DMS53 treated with DMSO at 0.1 percent for 48 hours (cell line): ENCODE data around the gene DNAJC10.
"Not testable (repeated sequence)": the region's sequence is repeated elsewhere in the genome, so short reads cannot be mapped to it uniquely, and the experiment has no call there.

Source experiments
- DNase-seq: peaks from one replicate; lab custom pipeline; 2025; ENCODE audit not compliant: unreplicated experiment; lab: John Stamatoyannopoulos, UW

Gene DNAJC10

GRCh38 chr2:182782686-182783085 is 66.6 kb downstream of the DNAJC10 start:
- not testable (repeated sequence) for DNase-seq

GRCh38 chr2:182784058-182784706 is 68.1 kb downstream of the DNAJC10 start:
- no peak for DNase-seq

- peak; percentile 60 for DNase-seq
Measured at GRCh38 chr2:182784777-182785176, 68.7 kb downstream of the DNAJC10 start.

DNA sequence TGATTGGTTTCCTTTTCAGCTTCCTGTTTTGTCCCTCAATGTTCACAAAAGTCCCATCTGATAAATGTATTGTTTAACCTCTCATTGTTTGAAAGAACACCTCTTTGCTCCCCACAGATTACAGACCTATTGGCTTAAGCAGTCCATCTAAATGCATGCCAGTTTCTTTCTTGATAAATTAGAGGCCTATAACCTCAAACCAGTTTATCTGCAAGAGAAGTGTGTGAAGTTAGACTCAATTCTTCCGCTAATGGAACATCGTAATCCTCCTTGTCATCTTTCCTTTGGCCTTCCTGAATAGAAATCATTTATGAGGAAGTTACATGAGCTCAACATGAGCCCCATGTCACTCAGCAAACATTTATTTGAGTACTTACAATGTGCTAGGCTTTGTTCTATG is 76.4 kb downstream of the DNAJC10 start:
- DNase-seq, result no peak

- DNase-seq, result no peak
Measured at GRCh38 chr2:182798736-182799135, 82.7 kb downstream of the DNAJC10 start.

GRCh38 chr2:182804128-182804527 is 88.1 kb downstream of the DNAJC10 start:
- DNase-seq, result no peak

DNA sequence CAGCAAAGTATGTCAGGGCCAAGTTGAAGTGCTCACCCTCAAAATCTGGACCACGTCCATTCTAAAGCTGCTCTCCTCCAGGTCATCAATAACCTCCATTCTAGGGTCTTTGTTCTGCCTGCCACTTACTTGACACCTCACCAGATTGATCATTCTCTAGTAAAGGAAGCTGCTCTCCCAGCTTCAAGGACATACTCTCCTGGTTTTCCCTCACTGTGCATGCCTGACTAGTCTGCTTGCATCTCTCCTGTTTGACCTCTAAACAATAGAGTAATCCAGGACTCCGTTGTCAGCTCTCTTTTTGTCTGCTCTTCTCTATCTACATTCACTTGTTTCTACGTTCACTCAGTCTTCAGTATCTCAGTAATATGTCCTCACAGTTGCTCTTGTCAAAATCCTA is 91.3 kb downstream of the DNAJC10 start:
- no peak for DNase-seq

DNA sequence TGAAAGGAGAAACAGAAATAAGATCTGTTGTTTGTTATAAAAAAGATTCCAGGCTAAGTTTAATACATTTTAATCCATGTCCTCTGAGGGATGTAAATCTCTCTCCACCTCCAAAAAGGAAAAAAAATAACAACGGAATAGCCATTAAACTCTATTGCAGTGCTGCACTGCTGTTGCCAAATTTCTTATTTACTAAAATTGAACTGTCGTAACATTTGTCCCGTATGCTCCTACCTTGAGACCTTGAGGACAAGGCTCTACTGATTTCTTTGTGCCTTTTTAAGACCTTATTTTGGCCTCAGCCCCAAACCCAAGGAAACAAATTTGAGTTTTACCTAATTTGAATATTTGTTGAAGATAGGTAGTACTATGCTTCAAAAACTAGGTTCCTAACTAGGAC is 94.0 kb downstream of the DNAJC10 start:
- DNase-seq, result no peak

DNA sequence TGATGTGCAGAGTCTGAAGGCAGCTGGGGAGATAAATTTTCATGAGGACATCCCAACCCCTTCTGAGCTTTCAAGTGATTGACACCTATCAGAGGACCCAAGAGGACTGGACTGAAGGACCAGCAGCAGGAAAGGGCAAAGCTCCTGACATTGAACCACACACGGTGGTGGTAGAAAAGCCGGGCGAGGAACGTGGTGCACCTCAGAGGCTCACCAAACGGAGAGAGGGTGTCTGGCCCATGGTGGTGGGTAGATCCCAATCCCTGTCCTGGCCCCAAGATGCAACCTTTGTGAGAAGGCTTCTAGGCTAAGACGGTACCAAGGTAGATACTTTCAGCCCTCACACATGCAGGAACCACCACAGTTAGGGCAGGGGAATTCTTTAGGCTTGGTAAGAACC is 98.3 kb downstream of the DNAJC10 start:
- DNase-seq, result no peak

DNA sequence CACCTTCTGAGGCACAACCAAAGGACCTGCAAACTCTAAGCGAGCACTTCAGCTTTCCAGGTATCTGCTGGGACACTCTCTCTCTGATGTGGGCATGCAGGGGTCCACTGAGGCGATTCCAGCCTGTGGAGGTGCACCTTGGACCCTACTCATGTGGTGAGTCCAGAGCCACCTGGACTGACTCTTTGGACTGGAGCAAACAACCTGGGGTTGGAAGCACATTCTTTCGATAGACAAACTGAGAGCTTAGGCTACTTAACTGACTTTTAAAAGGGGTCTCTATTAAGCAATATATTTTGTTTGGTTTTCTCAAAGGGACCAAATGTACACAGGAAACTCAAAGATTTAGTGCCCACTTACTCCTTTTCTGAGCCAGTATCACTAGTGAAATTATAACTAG is 98.7 kb downstream of the DNAJC10 start:
- no peak for DNase-seq

DNA sequence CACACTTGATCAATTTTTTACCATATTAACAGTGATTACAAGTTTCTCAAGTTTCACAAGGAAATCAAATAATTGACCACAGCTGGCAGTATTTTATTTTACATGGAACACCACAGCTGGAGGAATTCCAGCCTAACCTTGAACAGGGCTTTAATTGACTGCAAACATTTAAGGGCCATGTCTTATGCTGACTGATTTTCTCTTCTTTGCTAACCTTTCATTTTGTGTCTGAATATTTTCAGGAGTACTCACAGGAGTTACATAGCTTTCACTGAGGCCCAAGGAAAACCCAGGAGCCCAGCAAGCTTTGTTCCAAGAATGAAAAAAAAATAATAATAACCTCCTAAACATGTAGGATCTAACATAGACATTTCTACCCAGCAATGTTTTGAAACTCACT is 100.8 kb downstream of the DNAJC10 start:
- DNase-seq, result no peak

DNA sequence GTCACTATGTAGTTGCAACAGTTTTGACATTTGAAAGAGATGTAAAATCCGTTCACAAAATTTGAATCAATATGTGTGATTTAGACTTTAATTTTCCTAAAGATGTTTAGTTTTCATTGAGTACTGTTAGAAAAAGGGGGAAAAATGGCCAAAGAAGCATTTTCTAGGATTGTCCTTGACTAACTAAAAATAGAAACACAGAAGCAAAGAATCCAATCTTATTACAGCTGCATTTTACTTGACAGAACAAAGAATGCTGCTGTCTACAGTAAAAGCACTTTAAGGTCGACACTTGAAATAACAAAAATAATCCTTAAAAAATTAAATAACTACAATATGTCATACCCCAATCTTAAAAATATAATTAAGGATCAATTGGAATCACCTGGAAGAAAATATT is 101.5 kb downstream of the DNAJC10 start:
- no peak for DNase-seq

GRCh38 chr2:182818501-182818900 is 102.4 kb downstream of the DNAJC10 start:
- no peak for DNase-seq

DNA sequence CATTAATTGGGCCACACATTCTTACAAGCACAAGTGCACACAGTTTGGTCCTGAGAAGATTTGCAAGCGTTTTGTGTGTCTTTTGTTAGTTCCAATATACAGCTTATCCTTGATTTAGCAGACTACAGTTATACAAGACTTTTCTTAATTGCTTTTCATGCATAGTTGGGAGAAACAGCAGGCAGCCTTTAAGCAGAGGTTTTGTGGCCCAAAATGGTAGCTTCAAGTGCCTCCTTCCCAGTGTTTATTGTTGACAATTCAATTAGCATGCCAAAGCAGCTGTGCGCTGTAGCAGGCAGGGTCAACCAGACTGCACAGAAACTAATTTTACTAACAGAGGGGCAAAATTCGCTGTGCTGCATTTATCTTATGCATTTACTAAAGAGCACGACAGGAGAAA is 102.9 kb downstream of the DNAJC10 start:
- DNase-seq, result peak; percentile 48

DNA sequence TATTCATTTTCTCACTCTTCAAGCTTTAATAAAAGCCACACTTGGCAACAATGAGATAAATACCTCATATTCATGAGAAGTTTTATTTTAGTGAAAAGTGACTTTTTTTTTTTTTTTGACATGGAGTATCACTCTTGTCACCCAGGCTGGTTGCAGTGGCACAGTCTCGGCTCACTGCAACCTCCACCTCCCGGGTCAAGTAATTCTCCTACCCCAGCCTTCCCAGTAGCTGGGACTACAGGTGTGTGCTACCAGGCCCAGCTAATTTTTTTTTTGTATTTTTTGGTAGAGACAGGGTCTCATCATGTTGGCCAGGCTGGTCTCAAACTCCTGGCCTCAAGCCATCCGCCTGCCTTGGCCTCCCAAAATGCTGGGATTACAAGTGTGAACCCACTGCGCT is 103.4 kb downstream of the DNAJC10 start:
- no peak for DNase-seq

DNA sequence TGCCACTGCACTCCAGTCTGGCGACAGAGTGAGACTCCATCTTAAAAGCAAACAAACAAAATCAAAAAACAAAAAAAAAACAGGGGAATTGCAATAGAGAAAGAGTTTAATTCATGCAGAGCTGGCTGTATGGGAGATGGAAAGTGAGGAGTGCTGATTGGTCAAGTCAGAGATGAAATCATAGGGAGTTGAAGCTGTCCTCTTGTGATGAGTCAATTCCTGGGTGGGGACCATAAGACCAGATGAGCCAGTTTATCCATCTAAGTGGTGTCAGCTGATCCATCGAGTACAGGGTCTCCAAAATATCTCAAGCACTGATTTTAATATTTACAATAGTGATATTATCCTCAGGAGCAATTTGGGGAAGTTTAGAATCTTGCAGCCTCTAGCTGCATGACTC is 105.1 kb downstream of the DNAJC10 start:
- DNase-seq, result peak; percentile 21

DNA sequence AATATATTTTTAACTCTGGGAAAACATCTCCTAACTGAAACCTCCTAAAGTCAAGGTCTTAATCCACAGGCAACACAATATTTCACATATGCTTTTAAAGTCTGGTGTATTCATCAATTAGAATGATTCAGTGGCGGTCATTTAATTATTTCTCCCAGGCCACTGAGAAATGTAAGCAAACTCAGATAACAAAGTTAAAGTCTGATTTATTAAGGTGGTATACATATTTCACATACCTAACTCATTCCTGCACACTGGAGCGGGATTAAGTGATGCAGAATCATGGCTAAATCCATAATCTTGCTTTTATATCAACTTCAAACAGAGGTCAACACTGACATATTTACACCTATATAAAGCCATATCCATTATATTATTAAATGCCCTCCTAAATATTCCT is 106.7 kb downstream of the DNAJC10 start:
- no peak for DNase-seq

DNA sequence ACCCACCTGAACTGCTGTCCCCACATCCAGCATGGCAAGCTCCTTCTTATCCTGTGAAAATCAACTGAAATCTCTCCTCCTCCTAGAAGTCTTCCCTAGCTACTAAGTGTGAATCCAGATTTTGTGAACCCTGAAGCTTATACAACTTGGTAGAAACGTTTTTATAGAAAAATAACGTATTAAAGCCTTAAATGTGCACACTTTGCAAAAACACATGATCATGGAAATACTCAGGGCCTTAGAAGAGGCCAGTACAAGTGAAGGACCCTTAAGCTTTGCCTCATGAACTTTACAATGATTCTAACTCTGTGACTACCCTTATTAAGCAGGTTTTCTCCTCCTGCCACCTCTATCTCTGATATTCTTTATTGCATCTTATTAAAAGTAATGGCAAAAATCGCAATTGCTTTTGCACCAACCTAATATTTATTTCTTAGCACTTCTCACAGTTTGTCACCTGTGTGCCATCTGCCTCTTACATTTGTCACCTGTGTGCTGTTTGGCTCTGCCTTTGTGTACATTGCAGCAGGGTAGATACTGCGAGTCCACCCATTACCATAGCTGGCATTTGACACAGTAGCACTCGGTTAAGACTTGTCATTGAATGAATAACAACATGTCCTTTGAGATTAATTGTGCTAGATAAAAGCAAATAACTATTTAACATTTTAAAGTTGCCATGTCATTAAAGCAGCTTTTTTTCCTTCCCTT is 108.2 kb downstream of the DNAJC10 start:
- DNase-seq, result peak; percentile 94

- DNase-seq, result peak; percentile 59
Measured at GRCh38 chr2:182824767-182825158, 108.7 kb downstream of the DNAJC10 start.

GRCh38 chr2:182826064-182826463 is 110.0 kb downstream of the DNAJC10 start:
- DNase-seq, result no peak

GRCh38 chr2:182826496-182826895 is 110.4 kb downstream of the DNAJC10 start:
- DNase-seq, result no peak

- DNase-seq, result no peak
Measured at GRCh38 chr2:182827182-182827879, 111.3 kb downstream of the DNAJC10 start.
